ENCODE results near the gene INPP5E. TPM values are rescaled to one million over a fixed set of nuclear protein-coding genes. Genes with fewer than 3 reads are reported as not detected.

Gene INPP5E
- total RNA-seq, 1 donor from 2014 or later: 11.5 TPM

- DNase-seq: no peak
Observed at GRCh38 chr9:136472640-136473353, 33.2 kb upstream of the INPP5E start.

GRCh38 chr9:136471802-136472487 is 32.3 kb upstream of the INPP5E start:
- no peak for DNase-seq

GRCh38 chr9:136470792-136471469 is 31.3 kb upstream of the INPP5E start:
- DNase-seq: no peak

- no peak for DNase-seq
Observed at GRCh38 chr9:136470356-136470755, 30.7 kb upstream of the INPP5E start.

- DNase-seq: no peak
Observed at GRCh38 chr9:136467766-136468165, 28.1 kb upstream of the INPP5E start.

- no peak for DNase-seq
Observed at GRCh38 chr9:136466155-136466541, 26.5 kb upstream of the INPP5E start.

- no peak for DNase-seq
Observed at GRCh38 chr9:136465500-136466154, 26.0 kb upstream of the INPP5E start.

GRCh38 chr9:136464241-136464640 is 24.6 kb upstream of the INPP5E start:
- no peak for DNase-seq

GRCh38 chr9:136463578-136463977 is 23.9 kb upstream of the INPP5E start:
- DNase-seq: no peak

GRCh38 chr9:136462664-136463063 is 23.0 kb upstream of the INPP5E start:
- no peak for DNase-seq

- DNase-seq: no peak
Observed at GRCh38 chr9:136460772-136461325, 21.2 kb upstream of the INPP5E start.

GRCh38 chr9:136459425-136459824 is 19.8 kb upstream of the INPP5E start:
- DNase-seq: no peak

GRCh38 chr9:136457326-136457725 is 17.7 kb upstream of the INPP5E start:
- DNase-seq: no peak

- no peak for DNase-seq
Observed at GRCh38 chr9:136456258-136456657, 16.6 kb upstream of the INPP5E start.

GRCh38 chr9:136455043-136456002 is 15.7 kb upstream of the INPP5E start:
- no peak for DNase-seq

GRCh38 chr9:136454026-136454796 is 14.6 kb upstream of the INPP5E start:
- DNase-seq: no peak

GRCh38 chr9:136453326-136453725 is 13.7 kb upstream of the INPP5E start:
- no peak for DNase-seq

GRCh38 chr9:136451221-136451877 is 11.7 kb upstream of the INPP5E start:
- no peak for DNase-seq

GRCh38 chr9:136448655-136449054 is 9.0 kb upstream of the INPP5E start:
- no peak for DNase-seq

- DNase-seq: no peak
Observed at GRCh38 chr9:136447173-136447778, 7.6 kb upstream of the INPP5E start.
